ENCODE data around the gene DPM3. TPM values are rescaled to one million over a fixed set of nuclear protein-coding genes. Genes with fewer than 3 reads are reported as not detected.
"Not testable (repeated sequence)": the region's sequence is repeated elsewhere in the genome, so short reads cannot be mapped to it uniquely, and the experiment has no call there.

The DPM3 gene
- total RNA-seq, 1 donor from 2014 or later, result 71.1 TPM

DNA sequence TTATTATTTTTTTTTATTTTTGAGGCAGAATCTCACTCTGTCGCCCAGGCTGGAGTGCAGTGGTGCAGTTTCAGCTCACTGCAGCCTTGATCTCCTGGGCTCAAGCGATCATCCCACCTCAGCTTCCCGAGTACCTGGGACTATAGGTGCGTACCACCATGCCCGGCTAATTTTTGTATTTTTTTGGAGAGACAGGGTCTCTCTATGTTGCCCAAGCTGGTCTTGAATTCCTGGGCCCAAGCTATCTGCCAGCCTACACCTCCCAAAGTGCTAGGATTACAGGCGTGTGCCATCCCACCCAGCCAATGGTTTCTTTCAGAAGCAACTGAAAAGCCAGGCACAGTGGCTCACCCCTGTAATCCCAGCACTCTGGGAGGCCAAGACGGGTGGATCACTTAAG, 30.5 kb upstream of the DPM3 start:
- Histone ChIP-seq H3K4me3 (no peak overlapping the region), H3K4me1 (peaks cover 24% of the 10 kb centered on the region), H3K9me3 (no peaks in the 10 kb centered on the region), H3K27me3 (no peaks in the 10 kb centered on the region), H3K27ac (no peak overlapping the region), H3K36me3 (peaks cover 30% of the 10 kb centered on the region)
- intact Hi-C loops (cut with DNase I), result no loop called here
- ATAC-seq (no peak), DNase-seq (no peak)
- TF ChIP-seq, protein P1, sequence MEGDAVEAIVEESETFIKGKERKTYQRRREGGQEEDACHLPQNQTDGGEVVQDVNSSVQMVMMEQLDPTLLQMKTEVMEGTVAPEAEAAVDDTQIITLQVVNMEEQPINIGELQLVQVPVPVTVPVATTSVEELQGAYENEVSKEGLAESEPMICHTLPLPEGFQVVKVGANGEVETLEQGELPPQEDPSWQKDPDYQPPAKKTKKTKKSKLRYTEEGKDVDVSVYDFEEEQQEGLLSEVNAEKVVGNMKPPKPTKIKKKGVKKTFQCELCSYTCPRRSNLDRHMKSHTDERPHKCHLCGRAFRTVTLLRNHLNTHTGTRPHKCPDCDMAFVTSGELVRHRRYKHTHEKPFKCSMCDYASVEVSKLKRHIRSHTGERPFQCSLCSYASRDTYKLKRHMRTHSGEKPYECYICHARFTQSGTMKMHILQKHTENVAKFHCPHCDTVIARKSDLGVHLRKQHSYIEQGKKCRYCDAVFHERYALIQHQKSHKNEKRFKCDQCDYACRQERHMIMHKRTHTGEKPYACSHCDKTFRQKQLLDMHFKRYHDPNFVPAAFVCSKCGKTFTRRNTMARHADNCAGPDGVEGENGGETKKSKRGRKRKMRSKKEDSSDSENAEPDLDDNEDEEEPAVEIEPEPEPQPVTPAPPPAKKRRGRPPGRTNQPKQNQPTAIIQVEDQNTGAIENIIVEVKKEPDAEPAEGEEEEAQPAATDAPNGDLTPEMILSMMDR (IDR thresholded peaks at IDR 0.05), result no peak

DNA sequence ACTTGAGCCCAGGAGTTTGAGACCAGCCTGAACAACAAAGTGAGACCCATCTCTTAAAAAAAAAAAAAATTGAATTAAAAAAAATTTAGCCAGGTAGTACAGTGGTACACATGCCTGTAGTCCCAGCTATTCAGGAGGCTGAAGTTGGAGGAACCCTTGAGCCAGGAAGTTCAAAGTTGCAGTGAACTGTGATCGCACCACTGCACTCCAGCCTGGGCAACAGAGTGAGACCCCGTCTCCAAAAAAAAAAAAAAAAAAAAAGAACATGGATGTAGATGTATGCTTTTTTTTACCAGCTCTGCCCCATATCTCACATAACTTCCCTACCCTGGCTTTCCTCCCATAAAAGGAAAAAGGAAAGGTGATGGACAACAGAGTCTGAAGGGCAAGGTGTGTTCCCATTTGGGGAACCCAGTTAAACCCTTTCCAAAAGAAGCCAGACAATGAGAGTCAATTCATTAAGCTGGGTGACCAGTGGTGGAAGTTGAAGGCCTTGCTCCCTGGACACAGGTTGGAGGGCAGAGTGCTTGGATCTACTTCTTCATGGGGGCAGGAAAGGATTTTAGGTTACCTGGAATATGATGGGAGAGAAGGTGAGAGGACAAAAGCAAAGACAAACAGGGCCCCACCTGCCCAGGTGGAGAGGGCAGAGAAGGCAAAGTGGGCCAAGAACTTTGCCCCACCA, 29.9 kb upstream of the DPM3 start:
- TF ChIP-seq, protein P1 (IDR thresholded peaks at IDR 0.05), result no peak
- peaks cover 24% of the 10 kb centered on the region for H3K4me1 ChIP-seq
- ATAC-seq (no peak), DNase-seq (no peak)
- no peaks in the 10 kb centered on the region for H3K27me3 ChIP-seq
- no peak overlapping the region for H3K4me3 ChIP-seq
- intact Hi-C loops (cut with DNase I), result no loop called here
- no peak overlapping the region for H3K27ac ChIP-seq
- no peaks in the 10 kb centered on the region for H3K9me3 ChIP-seq
- peaks cover 30% of the 10 kb centered on the region for H3K36me3 ChIP-seq

DNA sequence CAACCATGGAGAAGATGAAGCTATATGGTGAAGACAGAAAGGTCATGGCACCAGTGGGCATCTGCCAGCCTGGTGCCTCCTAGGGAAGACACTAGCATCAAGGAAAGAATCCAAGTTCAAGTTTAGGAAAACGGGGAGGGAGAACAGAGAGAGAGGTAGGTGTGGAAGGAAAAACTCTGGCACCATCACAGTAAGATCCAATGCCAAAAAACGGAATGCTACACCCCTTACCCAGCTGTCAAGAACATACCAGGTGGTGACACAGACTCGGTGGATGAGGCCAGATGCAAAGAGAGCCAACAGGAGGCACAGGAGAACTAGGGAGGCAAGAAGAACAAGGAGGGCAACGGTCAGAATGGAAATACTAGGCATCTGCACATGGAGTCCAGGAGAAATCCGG, 29.2 kb upstream of the DPM3 start:
- Histone ChIP-seq H3K4me1 (peaks cover 24% of the 10 kb centered on the region), H3K27me3 (no peaks in the 10 kb centered on the region), H3K9me3 (no peaks in the 10 kb centered on the region), H3K27ac (no peak overlapping the region), H3K36me3 (peaks cover 30% of the 10 kb centered on the region), H3K4me3 (no peak overlapping the region)
- intact Hi-C loops (cut with DNase I), result loop anchor here (5.0 kb wide), 1 partner anchor 77 kb away; no protein-coding TSS in a partner anchor
- TF ChIP-seq, protein P1 (IDR thresholded peaks at IDR 0.05), result no peak
- DNase-seq (no peak), ATAC-seq (no peak)

DNA sequence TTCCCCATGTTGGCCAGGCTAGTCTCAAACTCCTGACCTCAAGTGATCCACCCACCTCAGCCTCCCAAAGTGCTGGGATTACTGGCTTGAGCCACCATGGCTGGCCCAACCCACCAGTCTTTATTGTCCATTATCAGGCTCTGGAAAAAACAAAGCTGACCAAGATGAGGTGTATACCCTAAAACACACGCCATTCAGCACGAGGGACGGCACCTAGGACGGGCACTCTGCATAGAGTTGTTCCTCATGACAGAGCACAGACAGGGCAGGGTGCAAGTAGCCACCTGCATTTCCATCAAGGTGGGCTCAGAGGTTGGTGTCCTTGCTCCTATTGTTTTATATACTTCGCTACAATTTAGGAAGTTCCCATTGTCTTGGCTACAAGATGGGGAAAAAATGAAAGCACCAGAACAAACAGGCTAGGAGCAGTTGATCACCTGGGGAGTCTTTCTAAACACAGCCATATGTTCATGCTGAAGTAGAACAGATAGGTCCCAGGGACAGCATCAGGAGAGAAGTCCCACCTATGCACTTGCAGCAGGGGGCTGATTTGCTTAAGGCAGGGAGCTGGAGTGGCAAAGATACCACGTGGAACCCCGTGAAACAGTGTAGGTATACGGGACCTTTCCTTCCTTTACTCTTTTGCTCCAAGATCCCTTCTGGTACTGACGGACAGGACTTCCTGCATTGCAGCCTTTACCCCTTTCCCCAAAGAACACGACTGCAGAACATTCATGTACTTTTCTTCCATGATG, 28.3 kb upstream of the DPM3 start:
- DNase-seq, result no peak

DNA sequence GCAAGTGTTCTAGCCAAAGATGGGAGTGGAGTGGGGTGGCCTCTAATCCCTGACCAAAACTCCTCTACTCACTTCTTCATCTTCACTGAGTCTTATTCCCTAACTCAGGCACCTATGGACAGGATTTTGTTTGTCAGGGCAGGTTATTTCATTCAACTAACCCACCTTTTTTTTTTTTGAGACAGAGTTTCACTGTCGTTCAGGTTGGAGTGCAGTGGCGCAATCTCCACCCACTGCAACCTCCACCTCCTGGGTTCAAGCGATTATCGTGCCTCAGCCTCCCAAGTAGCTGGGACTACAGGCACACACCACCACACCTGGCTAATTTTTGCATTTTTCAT, 27.7 kb upstream of the DPM3 start:
- H3K4me1 ChIP-seq, result peaks cover 21% of the 10 kb centered on the region
- not testable (repeated sequence) for H3K27ac ChIP-seq, H3K4me3 ChIP-seq, ATAC-seq, DNase-seq, H3K9me3 ChIP-seq, H3K27me3 ChIP-seq
- intact Hi-C loops (cut with DNase I), result loop anchor here (5.0 kb wide), 1 partner anchor 76 kb away; no protein-coding TSS in a partner anchor
- H3K36me3 ChIP-seq, result peaks cover 30% of the 10 kb centered on the region

More for the DNA sequence above, 28.3 kb upstream of the DPM3 start:
- intact Hi-C loops (cut with DNase I), result loop anchor here (5.0 kb wide), 1 partner anchor 76 kb away; no protein-coding TSS in a partner anchor
- H3K4me1 ChIP-seq, result peaks cover 24% of the 10 kb centered on the region
- H3K27ac ChIP-seq, result no peak overlapping the region
- no peak for ATAC-seq
- peaks cover 30% of the 10 kb centered on the region for H3K36me3 ChIP-seq
- no peak overlapping the region for H3K4me3 ChIP-seq
- no peaks in the 10 kb centered on the region for H3K27me3 ChIP-seq
- H3K9me3 ChIP-seq, result no peaks in the 10 kb centered on the region
- TF ChIP-seq, protein P1 (IDR thresholded peaks at IDR 0.05), result no peak

Measured in upper lobe of right lung (tissue), 1 donor.